ENCODE results near the gene KIAA0825. TPM values are rescaled to one million over a fixed set of nuclear protein-coding genes. Genes with fewer than 3 reads are reported as not detected.

KIAA0825 gene
- total and polyA plus RNA-seq, 8 donors, result 0.29 to 15.6 (median 1.5) TPM

GRCh38 chr5:94345257-94345656 is 273.1 kb downstream of the KIAA0825 start:
- Histone ChIP-seq H3K27ac (no peak overlapping the region), H3K4me1 (no peaks in the 10 kb centered on the region), H3K9me3 (peaks cover 0 to 15% (median 10%) of the 10 kb centered on the region in 4 donors), H3K27me3 (no peaks in the 10 kb centered on the region), H3K4me3 (no peak overlapping the region), H3K36me3 (no peaks in the 10 kb centered on the region)
- TF ChIP-seq POLR2AphosphoS5 (IDR thresholded peaks at IDR 0.05) (no peak), EP300 (IDR thresholded peaks at IDR 0.05) (no peak), CTCF (IDR thresholded peaks at IDR 0.05) (no peak), POLR2A (IDR thresholded peaks at IDR 0.05) (no peak)
- intact Hi-C loops (cut with DNase I; ENCODE audit: low total_unique reads), result no loop called here
- no peak for DNase-seq

- WGBS, 5 donors, result 93 to 97% (median 96%) methylated on average over 1 of the region's 1 CpG
- intact Hi-C loops (cut with DNase I; ENCODE audit: low total_unique reads), result no loop called here
These were observed 280.8 kb downstream of the KIAA0825 start for GRCh38 chr5:94337617-94338016.

GRCh38 chr5:94335936-94336335 is 282.5 kb downstream of the KIAA0825 start:
- Histone ChIP-seq H3K27ac (no peak overlapping the region), H3K36me3 (no peaks in the 10 kb centered on the region), H3K27me3 (no peaks in the 10 kb centered on the region), H3K4me1 (no peaks in the 10 kb centered on the region), H3K4me3 (no peak overlapping the region), H3K9me3 (no peaks in the 10 kb centered on the region)
- no peak for DNase-seq
- 81 to 97% (median 95%) methylated on average over 2 of the region's 2 CpGs for WGBS, 5 donors
- intact Hi-C loops (cut with DNase I; ENCODE audit: low total_unique reads), result no loop called here
- TF ChIP-seq POLR2A (IDR thresholded peaks at IDR 0.05) (no peak), CTCF (IDR thresholded peaks at IDR 0.05) (no peak), POLR2AphosphoS5 (IDR thresholded peaks at IDR 0.05) (no peak), EP300 (IDR thresholded peaks at IDR 0.05) (no peak)

More at GRCh38 chr5:94337617-94338016, 280.8 kb downstream of the KIAA0825 start:
- H3K9me3 ChIP-seq, result no peaks in the 10 kb centered on the region
- no peak for DNase-seq
- H3K36me3 ChIP-seq, result no peaks in the 10 kb centered on the region
- no peaks in the 10 kb centered on the region for H3K4me1 ChIP-seq
- H3K27me3 ChIP-seq, result no peaks in the 10 kb centered on the region
- no peak overlapping the region for H3K4me3 ChIP-seq
- H3K27ac ChIP-seq, result no peak overlapping the region
- no peak for TF ChIP-seq POLR2AphosphoS5 (IDR thresholded peaks at IDR 0.05)
- no peak for TF ChIP-seq POLR2A (IDR thresholded peaks at IDR 0.05)
- TF ChIP-seq EP300 (IDR thresholded peaks at IDR 0.05), result no peak
- no peak for TF ChIP-seq CTCF (IDR thresholded peaks at IDR 0.05)

- WGBS, 5 donors, result 87 to 93% (median 92%) methylated on average over 1 of the region's 1 CpG
- H3K4me3 ChIP-seq, result no peak overlapping the region
- H3K9me3 ChIP-seq, result peaks cover 0 to 20% (median 7%) of the 10 kb centered on the region in 4 donors
- TF ChIP-seq EP300 (IDR thresholded peaks at IDR 0.05), result no peak
- TF ChIP-seq CTCF (IDR thresholded peaks at IDR 0.05), result no peak
- no peak for TF ChIP-seq POLR2AphosphoS5 (IDR thresholded peaks at IDR 0.05)
- no peak overlapping the region for H3K27ac ChIP-seq
- no peaks in the 10 kb centered on the region for H3K27me3 ChIP-seq
- intact Hi-C loops (cut with DNase I; ENCODE audit: low total_unique reads), result no loop called here
- DNase-seq, result no peak
- H3K36me3 ChIP-seq, result no peaks in the 10 kb centered on the region
- no peaks in the 10 kb centered on the region for H3K4me1 ChIP-seq
These were observed 289.3 kb downstream of the KIAA0825 start for GRCh38 chr5:94329115-94329514.
